Caco-2 (cell line): ENCODE data around the gene FAM170A. TPM values are rescaled to one million over a fixed set of nuclear protein-coding genes. Genes with fewer than 3 reads are reported as not detected.

Source experiments
- BruUV-seq: library from RNA; stranded (reverse); fragments of 400-500 nt; replicated peaks from 2 replicates; lab custom pipeline; 2021; lab: Mats Ljungman, UMichigan
- CTCF ChIA-PET: fragments of 300-600 bp; sonication (Branson Sonifier 250); formaldehyde crosslinking; loops from one replicate; lab custom pipeline; 2022; ENCODE audit warnings: antibody characterized with exemption; lab: Charles Lee
- POLR2A ChIA-PET: fragments of 300-600 bp; sonication (Branson Sonifier 250); formaldehyde crosslinking; loops from one replicate; lab custom pipeline; 2022; ENCODE audit warnings: antibody characterized with exemption; lab: Charles Lee
- DNase-seq, 2 experiments: peaks; one replicate each; pipeline versions ENCODE4 v3.0.0 to v3.0.0-alpha.2; 2020 to 2022
- H3K27me3 ChIP-seq: replicated peaks from 2 replicates; pipeline ENCODE4 v1.6.0; 2011; ENCODE audit warnings: low read length; ENCODE audit not compliant: control insufficient read depth, insufficient read depth
- H3K36me3 ChIP-seq: 2 replicates; pipeline ENCODE4 v1.5.1; 2011; ENCODE audit warnings: low read length; ENCODE audit not compliant: control insufficient read depth, insufficient read depth
- H3K4me1 ChIP-seq: fragments of 250-450 bp; sonication (Bioruptor Pico); 2 replicates; pipeline ENCODE4 v1.5.1; 2020; ENCODE audit warnings: mild to moderate bottlenecking
- H3K4me3 ChIP-seq: 2 replicates; pipeline ENCODE4 v1.5.1; 2011; ENCODE audit warnings: low read depth, mild to moderate bottlenecking, control low read depth, low read length
- H3K9me3 ChIP-seq: fragments of 250-450 bp; sonication (Bioruptor Pico); 2 replicates; pipeline ENCODE4 v1.5.1; 2020; ENCODE audit warnings: mild to moderate bottlenecking, moderate library complexity
- H3K27ac Mint-ChIP-seq: one replicate; pipeline ENCODE4 v1.8.0; 2022; ENCODE audit warnings: mixed read lengths; ENCODE audit not compliant: unreplicated experiment
- H3K27me3 Mint-ChIP-seq: one replicate; pipeline ENCODE4 v1.8.0; 2022; ENCODE audit warnings: mixed read lengths; ENCODE audit not compliant: insufficient read depth, unreplicated experiment
- H3K36me3 Mint-ChIP-seq: one replicate; pipeline ENCODE4 v1.8.0; 2022; ENCODE audit warnings: mild to moderate bottlenecking, mixed read lengths; ENCODE audit not compliant: insufficient read depth, unreplicated experiment
- H3K4me1 Mint-ChIP-seq: one replicate; pipeline ENCODE4 v1.8.0; 2022; ENCODE audit warnings: low read depth, mixed read lengths; ENCODE audit not compliant: unreplicated experiment
- H3K4me3 Mint-ChIP-seq: one replicate; pipeline ENCODE4 v1.8.0; 2022; ENCODE audit warnings: mild to moderate bottlenecking, moderate library complexity, mixed read lengths; ENCODE audit not compliant: unreplicated experiment
- H3K9me3 Mint-ChIP-seq: one replicate; pipeline ENCODE4 v1.8.0; 2022; ENCODE audit warnings: mixed read lengths; ENCODE audit not compliant: unreplicated experiment
- CTCF ChIP-seq, 2 experiments: fragments of 200-600 bp in 1 of 2; IDR thresholded peaks; 1 replicate in 1 of 2; 2 replicates in 1 of 2; pipeline versions ENCODE4 v1.5.1 to v1.8.0; 2011 to 2022; ENCODE audit warnings: antibody characterized with exemption in 1 of 2, control low read depth in 1 of 2, inconsistent platforms in 1 of 2, low read depth in 1 of 2, low read length in 1 of 2, mild to moderate bottlenecking in 1 of 2, moderate library complexity in 1 of 2; ENCODE audit not compliant: insufficient read depth in 1 of 2, severe bottlenecking in 1 of 2, unreplicated experiment in 1 of 2
- intact Hi-C: fragments of 100-400 bp; cut with micrococcal nuclease; formaldehyde crosslinking; loops from one replicate; pipeline ENCODE4 v1.10.0; 2022; ENCODE audit not compliant: unreplicated experiment
- total RNA-seq: library from RNA; stranded (reverse); gene quantifications from 2 replicates; pipeline ENCODE4 v1.2.3, GENCODE V29; 2022

Gene FAM170A
- total RNA-seq, 1 experiment from 2014 or later, result not detected

DNA sequence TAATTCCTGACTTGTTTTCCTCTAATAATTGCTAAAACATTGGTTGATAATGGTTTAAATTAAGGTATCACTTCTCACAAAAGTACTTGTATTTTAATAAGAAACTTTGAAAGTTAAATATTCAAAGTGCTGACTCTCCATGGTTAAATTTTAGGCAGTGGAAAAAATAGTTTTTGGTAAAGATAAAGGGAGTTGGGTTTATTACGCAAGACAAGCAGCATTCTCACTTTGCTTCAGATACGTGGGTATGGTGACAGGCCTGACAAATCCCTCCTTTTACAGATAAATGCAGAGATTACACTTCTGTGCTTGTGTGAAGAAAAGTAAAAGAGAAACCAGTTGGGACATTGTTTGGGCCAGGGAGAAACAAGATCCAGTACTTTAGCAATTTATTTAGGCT, 14.5 kb upstream of the FAM170A start:
- H3K36me3 ChIP-seq, result no peaks in the 10 kb centered on the region
- TF ChIP-seq CTCF (IDR thresholded peaks at IDR 0.05; ENCODE audit: insufficient read depth in 1 of 2, low read depth in 1 of 2, low read length in 1 of 2, severe bottlenecking in 1 of 2, unreplicated experiment in 1 of 2), result no peak
- Mint-ChIP-seq H3K4me3 (no peak overlapping the region), H3K9me3 (no peaks in the 10 kb centered on the region), H3K27me3 (peaks cover 7% of the 10 kb centered on the region), H3K4me1 (peaks cover 7% of the 10 kb centered on the region), H3K36me3 (no peaks in the 10 kb centered on the region), H3K27ac (no peak overlapping the region)
- intact Hi-C loops, result no loop called here
- H3K9me3 ChIP-seq, result no peaks in the 10 kb centered on the region
- no TSS peak for BruUV-seq
- H3K27me3 ChIP-seq, result no peaks in the 10 kb centered on the region
- CTCF ChIA-PET, result no interaction called here
- no peak for DNase-seq
- no peak overlapping the region for H3K4me3 ChIP-seq
- POLR2A ChIA-PET, result no interaction called here
- H3K4me1 ChIP-seq, result no peaks in the 10 kb centered on the region

DNA sequence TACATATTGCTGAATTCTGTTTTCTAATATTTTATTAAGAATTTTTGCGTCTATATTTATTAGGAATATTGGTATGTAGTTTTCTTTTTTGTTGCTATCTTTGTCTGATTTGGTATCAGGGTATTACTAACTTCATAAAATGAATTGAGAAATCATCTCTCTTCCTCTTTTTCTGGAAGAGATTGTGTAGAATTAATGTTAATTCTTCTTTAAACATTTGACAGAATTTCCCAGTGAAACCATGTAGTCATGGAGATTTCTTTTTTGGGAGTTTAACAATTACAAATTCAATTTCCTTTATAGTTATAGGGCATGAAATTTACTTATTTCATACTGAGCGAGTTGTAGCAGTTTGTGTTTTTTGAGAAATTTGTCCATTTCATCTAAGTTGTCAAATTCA, 3.3 kb upstream of the FAM170A start:
- Histone ChIP-seq H3K4me3 (no peak overlapping the region), H3K9me3 (no peaks in the 10 kb centered on the region), H3K36me3 (no peaks in the 10 kb centered on the region), H3K27me3 (no peaks in the 10 kb centered on the region), H3K4me1 (no peaks in the 10 kb centered on the region)
- Mint-ChIP-seq H3K27ac (no peak overlapping the region), H3K4me3 (no peak overlapping the region), H3K4me1 (no peaks in the 10 kb centered on the region), H3K9me3 (no peaks in the 10 kb centered on the region), H3K27me3 (peaks cover 13% of the 10 kb centered on the region), H3K36me3 (no peaks in the 10 kb centered on the region)
- intact Hi-C loops, result no loop called here
- DNase-seq, result no peak
- no peak for TF ChIP-seq CTCF (IDR thresholded peaks at IDR 0.05; ENCODE audit: insufficient read depth in 1 of 2, low read depth in 1 of 2, low read length in 1 of 2, severe bottlenecking in 1 of 2, unreplicated experiment in 1 of 2)
- no TSS peak for BruUV-seq
- POLR2A ChIA-PET, result no interaction called here
- CTCF ChIA-PET, result no interaction called here

DNA sequence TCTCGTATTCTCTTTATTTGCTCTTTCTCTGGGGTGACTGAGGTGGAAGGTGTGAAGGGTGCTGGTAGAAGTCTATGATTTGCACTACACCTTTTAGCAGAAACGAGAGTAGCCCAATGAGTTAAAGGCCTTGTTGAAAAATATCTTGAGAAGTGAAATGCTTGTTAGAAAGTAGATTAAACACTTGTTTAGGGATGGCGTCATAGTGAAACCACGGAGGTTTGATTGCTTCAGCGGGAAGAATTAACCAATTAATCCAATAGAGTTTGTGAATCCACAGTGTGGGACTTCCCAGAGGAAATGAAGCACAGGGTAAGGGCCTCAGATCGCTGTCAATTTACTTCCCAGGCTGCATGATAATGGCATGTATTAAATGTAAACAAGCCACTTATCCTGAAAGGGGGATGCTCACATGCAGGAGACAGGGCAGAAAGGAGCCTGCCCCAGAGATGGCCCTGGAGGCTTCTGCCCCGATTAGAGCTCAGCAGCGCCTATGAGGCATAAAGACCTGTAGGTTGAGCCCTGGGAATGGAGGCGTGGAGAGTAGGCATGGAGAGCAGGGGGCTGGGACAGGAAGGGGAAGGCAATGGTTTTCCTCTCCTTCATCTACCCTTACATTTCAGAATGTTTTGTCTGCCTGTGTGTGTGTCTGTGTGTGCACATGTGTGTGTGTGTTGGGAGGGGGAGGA, 1.5 kb downstream of the FAM170A start:
- H3K4me3 Mint-ChIP-seq, result no peak overlapping the region
- H3K4me3 ChIP-seq, result no peak overlapping the region
- no peaks in the 10 kb centered on the region for H3K4me1 Mint-ChIP-seq
- H3K9me3 ChIP-seq, result no peaks in the 10 kb centered on the region
- no peaks in the 10 kb centered on the region for H3K36me3 Mint-ChIP-seq
- intact Hi-C loops, result no loop called here
- no peaks in the 10 kb centered on the region for H3K9me3 Mint-ChIP-seq
- TF ChIP-seq CTCF (IDR thresholded peaks at IDR 0.05; ENCODE audit: insufficient read depth in 1 of 2, low read depth in 1 of 2, low read length in 1 of 2, severe bottlenecking in 1 of 2, unreplicated experiment in 1 of 2), result no peak
- no peaks in the 10 kb centered on the region for H3K27me3 ChIP-seq
- no peak for DNase-seq
- no TSS peak for BruUV-seq
- no peaks in the 10 kb centered on the region for H3K4me1 ChIP-seq
- H3K27ac Mint-ChIP-seq, result no peak overlapping the region
- ChIA-PET POLR2A (no interaction called here), CTCF (no interaction called here)
- no peaks in the 10 kb centered on the region for H3K27me3 Mint-ChIP-seq
- H3K36me3 ChIP-seq, result no peaks in the 10 kb centered on the region
